Esophagus (tissue), 2 donors: ENCODE results near the gene WAC. TPM values are rescaled to one million over a fixed set of nuclear protein-coding genes. Genes with fewer than 3 reads are reported as not detected.

ENCODE experiments used
- H3K27ac ChIP-seq, 2 donors: one replicate each; pipeline ENCODE4 v1.5.1; 2013; ENCODE audit warnings: low read depth in 2 of 2, mild to moderate bottlenecking in 2 of 2, inconsistent platforms in 1 of 2, low read length in 1 of 2, moderate library complexity in 1 of 2
- H3K27me3 ChIP-seq, 2 donors: one replicate each; pipeline ENCODE4 v1.6.1; 2013; ENCODE audit warnings: low read length in 2 of 2, control low read depth in 1 of 2, mild to moderate bottlenecking in 1 of 2; ENCODE audit not compliant: insufficient read depth in 2 of 2, control insufficient read depth in 1 of 2
- H3K36me3 ChIP-seq, 2 donors: one replicate each; pipeline ENCODE4 v1.6.1; 2013; ENCODE audit warnings: low read length in 1 of 2; ENCODE audit not compliant: control insufficient read depth in 2 of 2, insufficient read depth in 2 of 2
- H3K4me1 ChIP-seq, 2 donors: one replicate each; pipeline ENCODE4 v1.6.1; 2013; ENCODE audit warnings: low read length in 1 of 2; ENCODE audit not compliant: control insufficient read depth in 2 of 2, insufficient read depth in 2 of 2
- H3K4me3 ChIP-seq, 2 donors: one replicate each; pipeline ENCODE4 v1.5.1; 2013; ENCODE audit warnings: low read length in 2 of 2, mild to moderate bottlenecking in 2 of 2, low read depth in 1 of 2, moderate library complexity in 1 of 2
- H3K9me3 ChIP-seq, 2 donors: one replicate each; pipeline ENCODE4 v1.6.1; 2013; ENCODE audit warnings: mild to moderate bottlenecking in 2 of 2, low read depth in 1 of 2, low read length in 1 of 2, moderate library complexity in 1 of 2; ENCODE audit not compliant: control insufficient read depth in 2 of 2, insufficient read depth in 1 of 2
- WGBS, 2 donors: extraction: QIAGEN DNeasy Blood & Tissue Kit; methylation state at CpG; one replicate each; pipeline ENCODE4 v1.1.7; 2013; 5-methylcytosine and 5-hydroxymethylcytosine counted together
- polyA plus RNA-seq, 2 donors: library from polyadenylated mRNA; stranded (reverse); fragments of 200-250 nt; gene quantifications; one replicate each; pipeline ENCODE4 v1.2.3, GENCODE V29; 2013
- donor health status: healthy with polysubstance abuse.
- donor health status: Bipolar disorder and iron deficiency.

WAC gene
- polyA plus RNA-seq, 2 donors, result 20.5 to 33.3 TPM

DNA sequence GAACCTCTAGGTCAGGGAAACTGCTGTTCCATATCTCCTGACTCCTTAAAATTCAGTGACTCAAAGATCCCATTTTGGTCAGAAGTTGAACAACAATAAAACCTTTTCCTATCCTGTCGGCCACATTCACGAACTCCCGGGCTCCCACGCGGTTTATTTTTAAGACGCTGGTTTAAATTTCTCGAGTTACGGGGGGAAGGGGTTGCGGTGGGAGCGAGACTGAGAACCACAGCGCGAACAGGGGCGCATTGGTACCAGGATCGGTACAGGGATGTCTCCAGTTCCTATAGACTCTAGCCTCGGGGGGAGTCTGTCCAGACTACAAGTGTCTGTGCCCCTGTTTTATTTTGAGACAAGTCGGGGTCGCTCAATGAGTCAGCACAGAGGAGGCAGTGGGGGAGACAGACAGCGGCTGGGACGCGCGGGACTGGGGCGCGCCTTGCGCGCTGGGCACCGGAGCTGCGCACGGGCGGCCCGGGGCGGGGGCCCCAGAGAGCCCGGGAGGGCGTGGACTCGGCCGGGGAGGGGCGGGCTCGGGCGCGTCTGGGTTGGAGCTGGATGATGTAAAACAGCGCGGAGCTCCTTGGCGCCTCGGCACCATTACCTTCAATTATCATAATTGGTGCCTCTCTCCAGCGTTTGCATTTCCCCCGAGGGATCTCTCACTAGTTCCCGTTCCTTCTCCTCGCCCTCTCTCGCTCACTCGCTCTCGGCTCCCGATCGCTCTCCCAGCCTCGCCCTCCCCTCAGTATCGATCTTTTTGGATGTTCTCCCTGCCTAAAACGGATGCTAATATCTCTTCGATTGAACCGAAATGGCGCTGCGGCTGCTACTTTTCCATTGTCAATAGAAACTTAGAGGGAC is 135.7 kb downstream of the WAC start:
- no peaks in the 10 kb centered on the region for H3K9me3 ChIP-seq
- H3K36me3 ChIP-seq, result no peaks in the 10 kb centered on the region
- peaks cover 0 to 9% of the 10 kb centered on the region in 2 donors for H3K27me3 ChIP-seq
- H3K4me1 ChIP-seq, result peaks cover 0 to 4% of the 10 kb centered on the region in 2 donors
- no peak overlapping the region for H3K27ac ChIP-seq
- peak overlapping the region in 1 of 2 donors; percentile 35 for H3K4me3 ChIP-seq
- WGBS, 2 donors, result 2 to 3% methylated on average over 51 to 59 of the region's 59 CpGs

DNA sequence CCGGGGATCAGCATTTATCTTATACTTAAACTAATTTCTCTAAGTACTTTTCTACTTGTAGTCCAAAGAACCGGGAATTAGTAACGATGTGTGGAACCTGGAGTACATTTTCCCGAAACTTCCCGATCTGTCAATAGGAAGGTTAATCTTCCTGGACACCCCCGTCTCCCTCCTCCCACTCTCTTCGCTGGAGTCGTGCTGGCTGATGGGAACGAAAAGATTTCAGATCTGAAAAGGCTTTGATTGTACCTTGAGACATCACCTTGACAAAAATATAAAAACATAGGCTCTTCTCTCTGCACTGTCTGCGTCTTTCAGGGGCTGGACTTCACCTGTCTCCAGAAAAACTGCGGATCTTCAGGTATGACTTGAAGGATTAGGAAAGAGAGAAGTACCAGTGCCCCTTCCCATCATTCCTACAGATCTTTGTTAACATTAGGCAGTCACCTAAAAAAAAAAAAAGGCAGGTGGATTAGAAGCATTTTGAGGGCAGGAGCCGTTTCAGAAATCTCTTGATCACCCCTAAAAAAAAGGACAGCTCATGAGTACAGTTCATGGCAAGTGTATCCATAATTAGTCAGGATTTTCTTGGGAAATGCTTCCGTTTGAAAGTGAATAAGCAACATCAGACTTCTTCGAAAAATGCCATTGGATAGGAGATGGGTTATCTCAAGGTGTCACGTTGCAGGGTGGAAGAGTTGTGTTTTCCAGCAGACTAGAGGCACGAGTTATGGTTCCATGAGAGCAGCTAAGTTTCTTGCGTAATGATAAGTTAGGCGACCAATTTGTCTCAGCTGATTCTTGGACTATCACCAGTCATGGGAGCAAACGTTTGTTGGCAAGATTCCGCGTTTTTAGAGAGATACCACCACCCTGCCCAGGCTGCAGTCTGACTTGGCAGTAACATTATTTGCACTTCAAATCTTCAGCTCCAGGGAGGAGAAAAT is 136.6 kb downstream of the WAC start:
- H3K27me3 ChIP-seq, result peaks cover 0 to 9% of the 10 kb centered on the region in 2 donors
- no peaks in the 10 kb centered on the region for H3K9me3 ChIP-seq
- no peaks in the 10 kb centered on the region for H3K36me3 ChIP-seq
- H3K4me1 ChIP-seq, result peaks cover 0 to 4% of the 10 kb centered on the region in 2 donors
- 33 to 37% methylated on average over 21 of the region's 21 CpGs for WGBS, 2 donors
- peak overlapping the region in 1 of 2 donors; percentile 35 for H3K4me3 ChIP-seq
- no peak overlapping the region for H3K27ac ChIP-seq

Other genes starting within 250 kb of the WAC start
- 10 to 100 TPM; 11.1 to 19.7 TPM for gene MPP7, start 230.1 kb upstream of the WAC start, polyA plus RNA-seq
- 1 to 10 TPM in 1 of 2 donors, under 1 TPM in 1; 0.59 to 6.7 TPM for gene BAMBI, start 144.4 kb downstream of the WAC start, polyA plus RNA-seq